GM19023 (cell line): ENCODE results near the gene LRP1.
A peak's percentile ranks its signal among the peaks of the same experiment; 100 is the strongest.

Source experiments
- ATAC-seq: cut with Tn5 transposase; IDR thresholded peaks from one replicate; pipeline ENCODE4 v1.9.1; 2021; ENCODE audit warnings: mild to moderate bottlenecking, moderate library complexity; ENCODE audit not compliant: unreplicated experiment

Gene LRP1

DNA sequence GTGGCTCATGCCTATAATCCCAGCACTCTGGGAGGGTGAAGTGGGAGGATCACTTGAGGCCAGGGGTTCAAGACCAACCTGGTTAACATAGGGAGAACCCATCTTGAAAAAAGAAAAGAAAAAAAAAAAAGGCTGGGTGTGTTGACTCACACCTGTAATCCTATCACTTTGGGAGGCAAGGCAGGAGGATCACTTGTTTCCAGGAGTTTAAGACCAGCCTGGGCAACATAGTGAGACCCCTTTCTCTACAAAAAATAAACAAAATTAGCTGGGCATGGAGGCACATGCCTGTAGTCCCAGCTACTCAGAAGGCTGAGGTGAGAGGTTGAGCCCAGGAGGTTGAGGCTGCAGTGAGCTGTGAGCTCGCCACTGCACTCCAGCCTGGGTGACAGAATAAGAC is 42.1 kb downstream of the LRP1 start:
- ATAC-seq, result no peak

DNA sequence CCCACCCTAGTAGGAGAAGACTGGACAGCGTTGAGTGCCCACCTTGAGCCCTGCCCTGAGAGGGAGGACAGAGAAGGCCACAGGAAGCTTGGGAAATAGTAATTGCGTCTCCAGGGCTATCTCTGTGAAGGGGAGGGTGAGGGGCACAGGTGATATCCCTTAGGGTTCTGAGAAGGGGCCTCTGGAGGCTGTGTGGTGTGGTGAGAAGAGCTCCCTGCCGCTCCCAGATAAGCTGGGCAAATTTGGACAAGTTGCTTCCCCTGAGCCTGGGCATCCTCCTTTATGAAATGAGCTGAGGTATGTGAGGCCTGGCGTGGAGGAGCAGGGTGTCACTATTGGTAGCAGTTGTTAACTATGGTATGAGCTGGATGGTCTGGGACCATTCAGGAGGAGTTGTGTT is 42.6 kb downstream of the LRP1 start:
- ATAC-seq, result no peak

- no peak for ATAC-seq
These were observed 43.4 kb downstream of the LRP1 start for GRCh38 chr12:57171668-57172067.

DNA sequence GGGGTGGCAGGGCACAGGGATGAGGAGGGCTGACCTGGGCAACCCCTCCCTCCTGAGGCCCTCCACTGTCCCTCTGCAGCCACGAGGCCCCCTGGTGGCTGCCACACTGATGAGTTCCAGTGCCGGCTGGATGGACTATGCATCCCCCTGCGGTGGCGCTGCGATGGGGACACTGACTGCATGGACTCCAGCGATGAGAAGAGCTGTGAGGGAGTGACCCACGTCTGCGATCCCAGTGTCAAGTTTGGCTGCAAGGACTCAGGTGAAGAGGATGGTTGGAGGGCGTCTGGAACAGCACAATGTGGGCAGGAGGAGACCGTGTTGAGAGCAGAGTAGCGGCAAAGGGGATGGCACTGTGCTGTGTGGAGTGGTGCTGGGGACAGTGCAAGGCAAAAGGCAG is 44.8 kb downstream of the LRP1 start:
- no peak for ATAC-seq

DNA sequence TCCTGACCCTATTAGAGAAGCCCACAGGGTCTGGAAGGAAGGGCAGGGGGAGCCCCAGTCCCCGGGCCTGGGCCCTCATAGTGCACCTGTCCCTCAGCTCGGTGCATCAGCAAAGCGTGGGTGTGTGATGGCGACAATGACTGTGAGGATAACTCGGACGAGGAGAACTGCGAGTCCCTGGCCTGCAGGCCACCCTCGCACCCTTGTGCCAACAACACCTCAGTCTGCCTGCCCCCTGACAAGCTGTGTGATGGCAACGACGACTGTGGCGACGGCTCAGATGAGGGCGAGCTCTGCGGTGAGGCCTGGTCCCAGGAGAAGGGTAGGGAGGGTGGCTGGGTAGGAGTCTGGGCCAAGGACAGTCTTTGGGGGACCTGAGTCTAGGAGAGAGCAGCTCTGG is 45.4 kb downstream of the LRP1 start:
- no peak for ATAC-seq

- no peak for ATAC-seq
These were observed 47.3 kb downstream of the LRP1 start for GRCh38 chr12:57175428-57176138.

- ATAC-seq, result no peak
These were observed 47.8 kb downstream of the LRP1 start for GRCh38 chr12:57176139-57176477.

DNA sequence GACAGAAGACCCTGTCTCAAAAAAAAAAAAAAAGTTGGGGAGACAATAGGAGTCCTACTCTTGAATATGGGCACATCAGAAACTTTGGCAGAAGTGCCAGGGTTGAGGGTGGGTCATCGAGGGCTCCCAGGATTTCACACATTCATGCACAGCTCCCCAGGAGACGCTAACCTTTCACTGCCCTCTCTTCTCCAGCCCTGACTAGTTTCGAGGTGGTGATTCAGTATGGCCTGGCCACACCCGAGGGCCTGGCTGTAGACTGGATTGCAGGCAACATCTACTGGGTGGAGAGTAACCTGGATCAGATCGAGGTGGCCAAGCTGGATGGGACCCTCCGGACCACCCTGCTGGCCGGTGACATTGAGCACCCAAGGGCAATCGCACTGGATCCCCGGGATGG is 48.6 kb downstream of the LRP1 start:
- ATAC-seq, result no peak

DNA sequence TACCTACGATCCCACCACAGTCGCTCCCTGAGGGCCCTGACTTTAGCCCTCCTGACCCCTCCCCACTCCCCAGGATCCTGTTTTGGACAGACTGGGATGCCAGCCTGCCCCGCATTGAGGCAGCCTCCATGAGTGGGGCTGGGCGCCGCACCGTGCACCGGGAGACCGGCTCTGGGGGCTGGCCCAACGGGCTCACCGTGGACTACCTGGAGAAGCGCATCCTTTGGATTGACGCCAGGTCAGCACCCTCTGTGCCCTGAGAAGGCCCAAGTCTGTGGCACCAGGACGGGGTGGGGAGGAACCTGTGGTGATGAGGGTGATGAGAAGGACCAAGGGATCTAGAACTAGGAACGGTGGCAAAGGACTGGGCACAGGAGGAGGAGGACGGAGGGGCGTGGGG is 49.1 kb downstream of the LRP1 start:
- no peak for ATAC-seq

DNA sequence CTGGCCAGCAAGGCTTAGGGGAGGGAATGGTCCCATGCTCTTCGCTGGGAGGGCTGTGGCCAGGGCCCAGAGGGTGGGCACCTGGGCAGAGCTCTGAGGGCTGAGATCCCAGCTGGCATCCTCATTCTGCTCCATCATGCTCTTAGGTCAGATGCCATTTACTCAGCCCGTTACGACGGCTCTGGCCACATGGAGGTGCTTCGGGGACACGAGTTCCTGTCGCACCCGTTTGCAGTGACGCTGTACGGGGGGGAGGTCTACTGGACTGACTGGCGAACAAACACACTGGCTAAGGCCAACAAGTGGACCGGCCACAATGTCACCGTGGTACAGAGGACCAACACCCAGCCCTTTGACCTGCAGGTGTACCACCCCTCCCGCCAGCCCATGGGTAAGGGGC is 49.9 kb downstream of the LRP1 start:
- no peak for ATAC-seq

DNA sequence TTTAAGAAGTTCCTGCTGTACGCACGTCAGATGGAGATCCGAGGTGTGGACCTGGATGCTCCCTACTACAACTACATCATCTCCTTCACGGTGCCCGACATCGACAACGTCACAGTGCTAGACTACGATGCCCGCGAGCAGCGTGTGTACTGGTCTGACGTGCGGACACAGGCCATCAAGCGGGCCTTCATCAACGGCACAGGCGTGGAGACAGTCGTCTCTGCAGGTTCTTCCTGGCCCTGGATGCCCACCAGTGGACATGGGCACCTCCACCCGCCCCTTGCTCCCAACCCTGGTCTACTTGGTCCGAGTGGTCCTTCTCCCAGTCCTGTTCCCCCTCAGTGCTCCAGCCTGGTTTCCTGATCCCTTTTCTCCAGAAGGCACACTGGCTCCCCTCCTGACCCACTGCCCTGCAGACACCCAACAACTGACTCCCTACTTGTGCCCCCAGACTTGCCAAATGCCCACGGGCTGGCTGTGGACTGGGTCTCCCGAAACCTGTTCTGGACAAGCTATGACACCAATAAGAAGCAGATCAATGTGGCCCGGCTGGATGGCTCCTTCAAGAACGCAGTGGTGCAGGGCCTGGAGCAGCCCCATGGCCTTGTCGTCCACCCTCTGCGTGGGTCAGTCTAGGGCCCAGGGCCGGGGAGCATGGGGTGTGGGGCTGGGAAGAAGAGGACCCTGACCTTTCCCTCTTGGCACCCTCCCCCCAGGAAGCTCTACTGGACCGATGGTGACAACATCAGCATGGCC is 51.2 kb downstream of the LRP1 start:
- no peak for ATAC-seq

DNA sequence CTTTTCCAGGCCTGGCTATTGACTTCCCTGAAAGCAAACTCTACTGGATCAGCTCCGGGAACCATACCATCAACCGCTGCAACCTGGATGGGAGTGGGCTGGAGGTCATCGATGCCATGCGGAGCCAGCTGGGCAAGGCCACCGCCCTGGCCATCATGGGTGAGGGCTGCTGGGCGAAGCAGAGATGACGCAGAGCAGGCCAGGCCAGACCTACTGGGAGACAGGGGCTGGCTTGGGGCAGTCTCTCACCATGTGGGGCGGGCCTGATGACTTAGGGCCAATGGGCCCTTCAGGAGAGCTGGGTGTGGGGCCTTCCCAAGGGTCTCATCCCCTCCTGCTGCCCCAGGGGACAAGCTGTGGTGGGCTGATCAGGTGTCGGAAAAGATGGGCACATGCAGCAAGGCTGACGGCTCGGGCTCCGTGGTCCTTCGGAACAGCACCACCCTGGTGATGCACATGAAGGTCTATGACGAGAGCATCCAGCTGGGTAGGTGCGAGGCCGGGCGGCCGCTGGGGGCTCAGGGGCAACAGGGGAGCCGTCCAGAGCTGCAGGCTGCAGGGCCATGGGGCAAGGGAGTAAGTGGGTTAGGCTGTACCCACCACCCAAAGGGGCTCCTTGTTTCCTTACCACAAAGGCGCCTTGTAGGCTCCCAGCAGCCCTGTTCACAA is 52.2 kb downstream of the LRP1 start:
- ATAC-seq, result no peak

- no peak for ATAC-seq
These were observed 52.8 kb downstream of the LRP1 start for GRCh38 chr12:57181072-57181471.

DNA sequence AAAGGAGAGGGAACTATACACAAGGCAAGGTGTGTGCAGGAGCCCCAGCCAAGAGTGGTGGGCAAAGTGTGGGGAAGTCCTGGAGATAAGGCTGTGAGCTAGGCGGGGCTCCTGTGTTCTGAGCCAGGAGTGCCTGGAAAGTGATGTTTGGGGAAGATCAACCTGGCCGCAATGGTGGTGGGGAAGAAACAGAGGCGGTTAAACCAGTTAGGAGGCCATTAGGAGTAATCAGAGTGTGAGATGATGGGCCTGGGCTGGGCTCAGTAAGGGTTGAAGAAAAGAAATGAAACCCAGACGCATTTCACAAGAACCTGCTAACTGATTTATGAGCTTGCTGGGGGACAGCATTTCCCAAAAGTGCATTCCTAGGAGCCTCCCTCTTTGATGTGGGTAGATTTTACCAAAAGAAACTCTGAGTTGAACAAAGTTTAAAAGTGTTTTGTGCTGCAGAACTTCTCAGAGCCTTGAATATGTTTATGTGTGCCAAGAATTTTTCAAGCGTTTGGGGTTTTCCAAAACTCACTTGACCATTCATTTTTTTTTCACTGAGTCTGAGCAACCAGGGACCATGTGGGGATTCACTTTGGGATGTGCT is 53.4 kb downstream of the LRP1 start:
- ATAC-seq, result no peak

- peak; percentile 86 for ATAC-seq
These were observed 54.8 kb downstream of the LRP1 start for GRCh38 chr12:57182918-57183575.

- no peak for ATAC-seq
These were observed 55.8 kb downstream of the LRP1 start for GRCh38 chr12:57183939-57184725.

GRCh38 chr12:57185403-57185802 is 57.1 kb downstream of the LRP1 start:
- no peak for ATAC-seq

DNA sequence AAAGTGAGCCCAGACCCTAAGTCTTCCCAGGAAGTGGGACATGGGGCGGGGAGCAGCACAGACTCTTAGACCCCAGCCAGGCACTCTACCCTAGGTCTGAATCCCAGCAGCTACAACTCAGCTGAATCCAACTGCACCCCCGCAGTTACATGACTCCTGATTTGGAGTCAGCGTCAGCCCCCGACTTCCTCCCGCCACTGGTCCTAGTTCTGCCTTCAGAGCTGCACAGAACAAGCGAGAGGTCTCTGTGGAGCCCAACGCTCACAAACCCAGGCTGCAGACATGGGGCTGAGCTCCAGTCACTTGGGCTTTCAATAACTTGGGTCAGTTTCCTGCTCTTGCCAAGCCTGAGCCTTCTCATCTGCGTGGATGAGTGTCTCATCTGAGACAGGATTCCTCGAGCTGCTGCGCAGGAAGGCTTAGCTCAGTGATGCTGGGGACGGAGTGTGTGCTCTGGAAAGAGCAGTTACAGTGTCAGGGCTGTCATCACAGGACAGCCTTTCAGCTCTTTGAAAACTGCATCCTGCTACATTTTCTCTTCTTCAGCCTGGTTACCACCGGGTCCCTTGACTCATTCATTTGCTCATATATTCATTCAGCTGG is 57.7 kb downstream of the LRP1 start:
- ATAC-seq, result no peak

DNA sequence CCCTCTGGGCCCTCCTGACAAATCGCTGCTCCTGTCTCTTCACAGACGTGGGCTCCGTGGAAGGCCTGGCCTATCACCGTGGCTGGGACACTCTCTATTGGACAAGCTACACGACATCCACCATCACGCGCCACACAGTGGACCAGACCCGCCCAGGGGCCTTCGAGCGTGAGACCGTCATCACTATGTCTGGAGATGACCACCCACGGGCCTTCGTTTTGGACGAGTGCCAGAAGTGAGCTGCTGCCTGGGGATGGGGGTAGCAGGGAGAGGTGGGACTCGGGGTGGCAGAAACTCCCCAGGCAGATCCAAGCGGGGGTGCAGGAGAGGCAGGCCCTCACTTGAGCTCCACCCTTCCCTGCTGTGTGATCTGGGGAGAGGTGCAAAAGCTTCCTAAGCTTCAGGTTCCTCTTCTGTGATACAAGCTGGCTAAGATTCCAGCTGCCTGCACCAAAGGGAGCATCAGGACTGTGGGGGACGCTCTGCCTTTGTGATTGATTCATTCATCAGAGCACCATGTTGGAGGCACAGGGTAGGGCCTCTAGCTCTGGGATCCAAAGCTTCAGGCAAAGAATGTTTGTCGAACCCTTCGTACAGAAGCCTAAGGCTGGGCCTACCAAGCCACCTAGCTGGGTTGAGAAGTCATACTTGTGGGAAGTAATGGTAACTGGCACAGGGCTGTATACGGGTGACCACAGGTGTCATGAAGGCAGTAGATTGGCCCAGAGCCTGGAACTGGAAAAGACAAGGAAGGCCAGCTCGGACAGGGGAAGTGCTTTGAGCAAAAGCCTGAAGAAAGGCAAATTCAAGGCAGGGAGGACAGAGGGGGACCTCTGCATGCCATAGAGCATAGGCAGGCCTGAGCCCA is 59.2 kb downstream of the LRP1 start:
- ATAC-seq, result no peak
